Measurements from ENCODE around the gene MAPK6. TPM values are rescaled to one million over a fixed set of nuclear protein-coding genes. Genes with fewer than 3 reads are reported as not detected.

MAPK6 gene
- total and polyA plus RNA-seq, 9 of the 15 experiments (the other 6 are each of a cell fraction or from before 2014, with no cell fraction given): 28.5 to 97.1 (median 74.0) TPM

DNA sequence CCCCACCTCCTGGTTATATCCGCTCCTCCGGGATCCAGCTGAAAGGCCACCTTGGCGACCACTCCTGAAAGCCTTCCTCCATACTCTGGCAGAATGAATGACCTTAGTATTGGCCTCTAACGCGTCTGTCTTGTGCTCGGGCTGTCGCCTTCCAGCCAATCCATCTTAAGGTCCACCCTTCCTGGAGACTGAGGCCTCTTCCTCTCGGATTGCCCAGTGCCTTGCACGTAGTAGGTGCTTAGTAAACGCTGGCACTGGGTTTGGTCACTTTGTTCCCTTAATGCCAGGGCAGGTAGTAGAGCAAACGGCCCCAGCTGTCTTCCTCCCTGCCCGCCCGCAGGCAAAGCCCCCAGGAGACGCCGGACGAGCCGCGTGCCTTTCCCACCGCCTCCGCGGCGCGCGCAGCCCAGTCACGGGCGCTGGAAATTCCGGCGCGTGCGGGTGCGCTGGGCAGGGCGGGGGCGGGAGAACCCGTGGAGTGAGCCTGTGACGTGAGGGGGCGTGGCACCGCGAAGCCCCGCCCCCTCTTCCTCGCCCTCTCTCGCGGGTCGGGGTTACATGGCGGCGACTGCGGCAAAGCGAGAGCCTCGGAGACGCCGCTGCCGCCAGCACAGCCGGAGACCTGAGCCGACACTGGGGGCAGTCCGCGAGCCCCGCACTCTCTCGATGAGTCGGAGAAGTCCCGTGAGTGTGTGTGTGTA lies at the start of gene MAPK6 (continued):
- no peak for TF ChIP-seq ZNF518B (CRISPR knock-in tag; IDR thresholded peaks at IDR 0.05)
- peak; percentile 84 for TF ChIP-seq ETV5 (CRISPR knock-in tag; IDR thresholded peaks at IDR 0.05; ENCODE audit: low read depth)
- no peak for TF ChIP-seq ZNF124 (CRISPR knock-in tag; IDR thresholded peaks at IDR 0.05)
- TF ChIP-seq NR2C2 (CRISPR knock-in tag; IDR thresholded peaks at IDR 0.05): no peak
- peak; percentile 11; the same call in 1 of the 2 replicates for TF ChIP-seq NR2C2 (tag; IDR thresholded peaks at IDR 0.05)
- TF ChIP-seq CXXC5 (CRISPR knock-in tag; IDR thresholded peaks at IDR 0.05): peak; percentile 93
- no peak for TF ChIP-seq CUX1 (CRISPR knock-in tag; IDR thresholded peaks at IDR 0.05)
- no peak for TF ChIP-seq SMAD2 (IDR thresholded peaks at IDR 0.05; ENCODE audit: low read depth, low read length)
- TF ChIP-seq, protein P1, sequence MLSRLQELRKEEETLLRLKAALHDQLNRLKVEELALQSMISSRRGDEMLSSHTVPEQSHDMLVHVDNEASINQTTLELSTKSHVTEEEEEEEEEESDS (CRISPR knock-in tag; IDR thresholded peaks at IDR 0.05): no peak
- TF ChIP-seq PHTF2 (CRISPR knock-in tag; IDR thresholded peaks at IDR 0.05): no peak
- no peak for TF ChIP-seq RNF219 (CRISPR knock-in tag; IDR thresholded peaks at IDR 0.05)
- TF ChIP-seq ZNF408 (CRISPR knock-in tag; IDR thresholded peaks at IDR 0.05; ENCODE audit: low read depth): no peak
- TF ChIP-seq MAX (CRISPR knock-in tag; IDR thresholded peaks at IDR 0.05): peak; percentile 98
- no peak for TF ChIP-seq CAMTA2 (CRISPR knock-in tag; conservative IDR thresholded peaks at IDR 0.05)
- peak; percentile 95 for TF ChIP-seq CREM (IDR thresholded peaks at IDR 0.05; ENCODE audit: low read depth)

Measured in K562 (cell line).